Stimulated activated CD4-positive, alpha-beta T cell treated with anti-CD3 and anti-CD28 coated beads, TNF-alpha, amount 100 ng/mL, for 1 hour (primary cell): Measurements from ENCODE around the gene TNFAIP8L3.

Source experiments
- DNase-seq, 3 donors: peaks; one replicate each; pipeline ENCODE4 v3.0.0-alpha.2; 2020; ENCODE audit warnings: low read depth in 3 of 3, low spot score in 1 of 3

Gene TNFAIP8L3

DNA sequence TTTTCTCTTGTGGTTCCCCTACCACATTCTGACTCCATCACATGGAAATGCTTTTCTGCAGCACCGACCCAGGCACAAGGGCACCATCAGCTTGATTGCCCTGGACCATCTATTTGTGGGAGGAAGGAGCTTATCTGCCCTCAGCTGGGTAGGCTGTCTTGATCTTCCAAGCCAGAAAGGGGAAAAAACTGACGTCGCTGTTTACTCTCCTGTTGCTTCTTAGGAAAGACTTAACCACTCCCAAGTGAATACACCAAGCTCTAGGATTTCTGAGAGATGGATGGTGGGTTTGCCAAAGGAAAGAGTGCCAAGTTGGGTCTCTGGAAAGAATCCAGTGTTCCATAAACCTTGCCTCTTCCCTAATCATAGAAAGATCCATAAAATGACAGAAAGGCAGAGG lies 4.0 kb downstream of the TNFAIP8L3 start:
- DNase-seq: no peak

DNA sequence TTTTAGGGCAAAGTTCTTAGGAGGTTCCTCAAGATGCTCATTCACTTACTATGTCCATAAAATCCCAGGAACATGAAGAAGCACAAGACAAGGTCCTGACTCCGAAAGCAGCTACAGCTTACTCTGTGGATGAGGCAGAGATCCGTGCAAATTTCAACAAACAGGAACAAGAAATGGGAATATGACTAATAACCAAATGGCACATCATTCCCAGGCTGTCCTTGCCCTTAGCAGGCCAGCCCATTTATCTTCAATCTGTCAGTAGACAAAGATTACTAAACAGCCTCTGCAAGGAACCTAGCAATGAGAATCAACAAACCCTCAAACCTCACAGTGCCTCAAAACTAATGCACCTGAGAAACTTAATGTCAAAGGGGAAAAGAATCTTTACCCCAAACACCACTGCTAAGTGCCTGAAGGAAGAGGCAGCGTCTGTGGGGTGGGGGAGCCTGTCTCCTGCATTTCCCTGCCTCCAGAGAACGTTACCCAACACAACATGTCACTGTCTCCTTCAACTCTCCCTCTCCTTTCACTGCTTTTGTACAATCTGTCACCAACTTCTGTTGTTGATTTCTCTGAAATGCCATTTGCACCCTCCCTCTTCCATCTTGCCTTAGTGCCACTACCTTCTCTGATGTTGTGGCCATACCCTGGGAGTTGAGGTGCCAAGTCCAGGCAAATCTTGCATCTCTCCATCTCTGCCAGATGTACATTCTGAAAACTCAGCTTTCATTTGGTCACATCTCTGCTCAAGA lies 4.8 kb downstream of the TNFAIP8L3 start:
- DNase-seq: no peak

DNA sequence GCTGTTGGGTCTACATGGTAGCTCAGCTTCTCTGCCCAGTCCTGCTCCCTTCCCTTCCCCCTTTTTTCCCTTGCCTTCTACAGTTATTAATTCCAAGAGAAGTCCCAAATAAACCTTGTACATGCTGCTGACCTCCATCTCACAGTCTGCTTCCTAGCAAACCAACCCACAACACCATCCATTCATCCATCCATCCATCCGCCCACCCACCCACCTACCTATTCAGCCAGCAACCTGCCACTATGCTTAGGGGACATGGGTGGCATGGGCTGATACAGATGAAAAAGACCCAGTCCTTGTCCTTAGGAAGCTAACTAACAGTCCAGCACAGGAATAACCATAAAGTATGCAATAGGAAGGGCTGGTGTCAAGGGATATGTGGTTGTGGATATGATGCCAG lies 5.7 kb downstream of the TNFAIP8L3 start:
- DNase-seq: no peak

DNA sequence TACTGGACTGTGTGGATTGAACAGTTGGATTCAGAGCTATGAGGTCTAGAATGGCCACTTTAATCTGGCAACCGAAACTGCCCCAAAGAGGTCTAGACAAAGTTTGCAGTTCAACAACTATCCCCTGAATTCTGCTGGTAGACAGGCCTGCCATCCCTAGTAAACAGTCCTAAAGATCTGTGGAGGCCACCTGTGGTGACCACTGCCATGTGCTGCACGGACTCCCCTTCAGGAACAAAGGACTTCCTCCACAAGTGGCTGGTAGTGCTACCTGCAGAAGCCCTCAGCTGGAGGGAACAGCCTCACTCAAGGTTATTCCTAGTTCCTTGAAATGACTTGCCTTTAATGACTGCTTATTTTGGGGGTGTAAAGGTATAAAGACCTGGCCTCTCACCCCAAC lies 6.1 kb downstream of the TNFAIP8L3 start:
- DNase-seq: no peak

DNA sequence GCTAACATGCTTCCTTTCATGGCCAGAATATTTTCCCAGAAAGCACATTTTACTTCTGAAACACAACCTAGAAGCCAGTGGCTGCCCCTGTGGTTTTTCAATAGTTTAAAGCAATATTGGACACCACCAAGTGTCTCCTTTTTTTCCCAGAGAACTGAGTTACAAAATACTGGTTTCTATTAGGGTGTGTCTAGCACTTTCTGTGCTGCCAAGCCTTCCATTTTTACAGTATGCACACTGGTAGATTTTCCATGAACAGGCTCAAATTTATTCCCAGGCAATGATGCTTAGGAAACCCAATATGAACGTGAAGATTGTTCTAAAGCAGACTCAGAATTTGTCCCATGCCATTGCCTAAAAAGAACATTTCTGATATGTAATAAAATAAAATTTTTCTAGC lies 7.2 kb downstream of the TNFAIP8L3 start:
- no peak for DNase-seq

DNA sequence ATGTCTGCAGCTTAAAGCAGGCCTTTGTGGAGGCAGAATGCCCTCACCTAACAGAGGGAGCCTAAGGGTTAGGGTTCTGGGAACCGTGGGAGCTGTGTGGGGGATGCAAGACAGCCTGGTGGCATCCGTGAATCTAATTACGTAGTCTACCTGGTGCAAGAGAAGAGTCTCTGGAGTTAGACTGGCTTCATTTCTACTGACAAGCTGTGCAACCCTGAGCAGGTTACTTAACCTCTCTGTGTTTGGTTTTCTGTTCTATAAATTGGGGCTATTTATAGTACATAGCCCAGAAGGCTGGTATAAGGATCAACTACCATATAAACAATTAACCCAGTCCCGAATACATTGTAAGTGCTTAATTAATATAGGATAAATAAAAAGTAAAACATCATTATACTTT lies 8.3 kb downstream of the TNFAIP8L3 start:
- no peak for DNase-seq

DNA sequence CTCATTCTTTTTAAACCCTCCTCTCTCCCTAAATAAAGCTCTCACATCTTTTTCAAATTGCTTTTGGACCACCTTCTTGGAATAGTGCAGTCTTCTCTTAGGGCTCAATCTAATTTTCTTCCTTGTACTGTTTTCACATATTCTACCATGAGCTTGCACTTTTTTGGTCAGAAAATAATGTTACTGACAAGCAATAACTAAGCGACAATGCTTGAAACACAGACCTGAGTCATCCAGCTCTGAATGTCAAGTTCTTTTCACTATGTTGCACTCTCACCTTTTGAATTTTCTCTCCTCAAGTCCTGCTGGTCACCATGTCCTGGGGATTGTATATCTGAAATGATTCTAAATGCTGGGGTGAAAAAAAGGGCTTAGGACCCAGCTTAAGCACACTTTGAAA lies 8.9 kb downstream of the TNFAIP8L3 start:
- no peak for DNase-seq

DNA sequence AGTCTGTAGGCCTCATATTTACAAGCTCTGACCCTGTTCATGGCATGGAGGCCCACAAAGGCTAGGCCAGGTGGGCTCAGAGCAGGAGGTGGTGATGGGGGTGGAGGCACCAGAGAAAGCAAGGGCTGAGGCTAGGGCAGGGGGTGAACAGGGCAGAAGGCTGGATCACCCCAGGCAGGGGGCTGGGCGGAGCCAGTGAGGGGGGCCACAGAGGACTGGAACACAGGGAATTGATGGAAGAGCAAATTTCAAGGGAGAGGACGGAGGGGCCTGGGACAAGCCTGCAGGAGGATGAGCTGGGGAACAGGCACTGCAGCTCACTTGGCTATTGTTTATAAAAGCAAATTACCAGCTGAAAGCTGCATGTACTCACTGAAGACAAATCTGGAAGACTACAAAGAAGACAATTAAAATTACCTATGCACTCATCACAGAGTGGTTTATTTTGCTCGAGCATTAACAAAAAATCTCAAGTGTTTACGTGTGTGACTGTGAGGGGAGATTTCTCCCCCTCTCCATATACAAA lies 11.0 kb downstream of the TNFAIP8L3 start:
- no peak for DNase-seq

DNA sequence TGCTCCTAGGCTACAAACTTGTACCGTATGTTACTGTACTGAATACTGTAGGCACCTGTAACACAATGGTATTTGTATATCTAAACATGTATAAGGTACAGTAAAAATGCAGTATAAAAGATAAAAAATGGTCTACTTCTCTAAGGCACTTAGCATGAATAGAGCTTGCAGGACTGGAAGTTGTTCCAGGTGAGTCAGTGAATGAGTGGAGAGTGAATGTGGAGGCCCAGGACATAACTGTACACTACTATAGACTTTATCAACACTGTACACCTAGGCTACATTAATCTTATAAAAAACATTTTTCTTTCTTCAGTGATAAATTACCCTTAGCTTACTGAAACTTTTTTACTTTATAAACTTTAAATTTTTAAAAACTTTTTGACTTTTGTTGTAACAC lies 12.5 kb downstream of the TNFAIP8L3 start:
- DNase-seq: no peak

DNA sequence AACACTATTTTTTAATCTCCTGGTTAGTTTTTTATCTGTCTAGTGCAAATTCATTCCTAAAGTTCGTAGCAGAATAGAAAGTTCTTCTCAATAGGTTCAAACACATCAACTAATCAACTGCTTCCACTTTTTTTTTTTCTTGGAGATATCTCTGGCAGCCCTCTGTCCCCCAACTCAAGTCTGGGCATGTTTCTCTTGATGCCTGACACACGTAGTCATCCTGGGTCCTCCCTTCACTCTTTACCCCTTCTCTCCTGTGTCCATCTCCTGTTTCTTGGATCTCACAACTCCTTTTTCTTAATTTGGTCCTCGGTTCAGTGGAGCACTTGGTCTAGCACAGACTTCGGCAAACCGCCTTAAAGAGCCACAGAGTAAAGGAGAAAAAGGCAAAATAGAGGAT lies 14.4 kb downstream of the TNFAIP8L3 start:
- no peak for DNase-seq

DNA sequence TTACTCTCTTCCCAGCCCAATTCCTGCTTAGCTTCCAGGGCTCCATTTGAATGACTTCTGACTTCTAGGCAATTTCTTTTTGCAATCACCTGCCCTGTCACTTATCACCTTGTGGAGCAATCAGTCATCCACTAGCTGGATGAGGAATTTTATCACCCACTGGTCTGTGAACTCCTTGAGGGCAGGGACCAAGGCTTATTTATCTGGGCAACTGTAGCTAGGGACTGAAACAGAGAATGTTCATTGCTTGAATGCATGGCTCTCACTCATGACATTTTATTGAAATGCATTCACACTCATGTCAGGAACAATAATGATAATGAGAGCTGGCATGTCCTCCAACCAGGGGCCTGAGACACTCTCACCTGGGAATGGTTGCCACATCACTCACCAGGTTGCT lies 15.5 kb downstream of the TNFAIP8L3 start:
- no peak for DNase-seq

DNA sequence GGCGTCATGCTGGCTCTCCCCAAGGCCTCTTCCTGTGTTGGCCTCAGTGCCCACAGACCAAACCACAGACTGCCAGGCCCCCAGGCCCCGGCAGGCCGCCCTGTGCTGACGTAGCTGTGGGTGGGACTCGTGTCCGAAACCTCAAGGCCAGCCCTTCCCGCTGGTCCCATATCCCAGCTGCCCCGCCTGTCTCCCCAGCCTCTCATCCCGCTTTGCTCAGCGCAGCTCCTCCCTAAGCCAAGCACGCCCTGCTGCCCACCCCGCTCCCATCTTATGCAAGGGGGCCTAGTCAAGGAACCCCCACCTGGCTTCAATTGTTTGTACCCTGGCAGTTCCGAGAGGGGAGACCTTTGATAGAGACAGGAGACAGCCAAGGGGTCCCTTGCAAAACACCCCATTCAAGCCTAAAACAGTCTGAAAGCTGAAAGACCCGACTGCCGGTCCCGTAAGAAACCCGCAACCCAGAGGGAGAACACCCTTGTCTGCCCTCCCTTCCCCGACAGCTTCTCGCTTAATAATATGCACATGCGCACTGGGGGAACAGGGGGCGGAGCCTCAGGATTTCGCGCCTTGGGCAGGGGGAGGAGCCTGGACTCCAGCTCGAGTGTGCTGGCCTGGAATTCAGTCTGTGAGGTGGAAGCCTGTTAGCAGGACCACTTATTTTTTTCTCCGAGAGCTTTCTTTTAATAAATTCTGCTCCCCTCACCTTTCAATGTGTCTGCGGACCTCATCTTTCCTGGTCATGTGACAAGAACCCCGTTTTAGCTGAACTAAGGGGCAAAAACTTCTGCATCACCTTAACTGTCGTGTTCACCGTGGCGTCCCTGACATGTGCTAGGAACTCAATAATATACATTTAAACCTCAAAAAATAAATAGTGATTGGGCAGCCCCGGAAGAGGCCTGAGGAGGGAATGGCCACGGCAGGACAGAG lies 17.2 kb downstream of the TNFAIP8L3 start:
- peak in 1 of 3 donors; percentile 29 for DNase-seq

DNA sequence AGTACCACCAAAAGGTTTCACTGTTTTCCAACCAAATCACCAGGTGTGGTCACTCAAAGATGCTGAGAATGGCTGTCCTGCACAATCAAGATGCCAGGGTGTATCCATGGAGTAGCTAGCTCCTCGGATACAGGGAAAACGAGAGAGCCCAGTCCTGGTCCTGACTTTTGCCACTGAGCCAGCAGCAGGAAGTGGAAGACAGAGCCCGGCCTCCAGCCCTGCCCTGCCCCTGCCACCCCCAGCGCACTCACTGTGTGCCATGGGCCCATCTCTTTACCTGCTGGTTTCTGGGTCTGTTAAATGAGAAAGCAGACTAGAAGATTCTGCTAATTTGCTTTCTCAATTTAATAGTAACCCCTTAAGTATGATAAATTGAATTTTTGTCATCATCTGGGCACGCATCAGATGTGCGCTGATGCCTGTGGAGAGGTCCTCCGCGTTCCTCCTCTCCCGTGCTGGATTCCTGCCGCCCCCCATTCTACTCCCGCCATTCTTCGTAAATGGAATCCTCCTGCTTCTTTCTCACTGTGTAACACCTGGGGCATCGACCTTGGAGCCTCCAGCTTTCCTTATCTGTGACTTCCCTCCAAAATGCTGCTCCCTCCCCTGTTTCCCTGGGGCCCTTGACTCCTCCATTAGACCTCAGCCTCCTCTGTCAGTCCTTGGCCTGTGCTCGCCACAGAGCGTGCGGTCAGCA lies 18.0 kb downstream of the TNFAIP8L3 start:
- no peak for DNase-seq

DNA sequence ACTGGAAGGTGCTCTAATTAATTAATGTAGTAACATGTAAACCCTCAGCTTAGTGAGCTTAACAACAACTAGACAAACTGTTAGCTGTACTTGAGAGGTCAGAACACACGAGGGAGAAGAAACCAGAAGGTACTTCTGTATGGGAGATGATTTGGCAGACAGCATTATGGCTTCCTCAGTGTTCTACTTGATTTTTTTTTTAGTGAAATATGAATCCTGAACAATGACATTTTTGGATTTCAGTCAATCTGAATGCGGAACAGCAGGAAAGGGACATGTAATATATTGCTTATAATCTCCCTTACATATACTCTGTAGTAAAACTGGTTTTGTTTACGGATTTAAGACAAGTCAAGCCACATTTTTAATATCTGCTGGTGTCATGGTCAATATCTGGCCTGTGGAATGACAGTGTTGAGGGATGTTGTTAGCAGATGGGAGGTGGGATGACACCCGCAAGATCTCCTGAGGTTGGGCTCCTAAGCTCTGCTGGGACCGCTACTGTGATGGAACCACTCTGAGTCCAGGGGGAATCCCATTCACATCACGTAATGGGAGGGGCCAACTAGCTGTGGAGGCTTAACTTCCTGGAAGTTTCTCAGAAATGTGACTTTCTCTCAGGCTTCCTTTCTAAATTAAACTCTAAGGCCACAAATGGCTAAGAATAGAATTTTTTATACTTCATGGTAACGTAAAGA lies 18.7 kb downstream of the TNFAIP8L3 start:
- no peak for DNase-seq

DNA sequence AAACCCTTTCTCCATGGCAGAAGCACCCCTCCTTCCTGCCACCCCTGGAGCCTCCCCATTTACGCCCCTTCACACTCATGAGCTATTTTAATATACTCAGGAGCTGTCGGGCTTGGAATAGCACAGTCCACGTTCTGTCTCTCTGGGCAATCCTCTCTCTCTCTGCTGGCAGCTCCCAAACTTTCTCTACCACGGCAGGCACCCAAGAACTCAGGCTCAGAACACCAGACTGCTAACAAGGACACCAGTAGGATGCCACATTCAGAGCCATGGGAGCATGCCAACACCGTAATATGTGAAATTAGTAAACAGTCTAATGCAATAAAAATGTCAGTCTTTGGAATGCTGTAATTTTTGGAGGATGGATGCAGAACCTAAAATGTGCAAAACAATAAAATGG lies 19.3 kb downstream of the TNFAIP8L3 start:
- DNase-seq: no peak

DNA sequence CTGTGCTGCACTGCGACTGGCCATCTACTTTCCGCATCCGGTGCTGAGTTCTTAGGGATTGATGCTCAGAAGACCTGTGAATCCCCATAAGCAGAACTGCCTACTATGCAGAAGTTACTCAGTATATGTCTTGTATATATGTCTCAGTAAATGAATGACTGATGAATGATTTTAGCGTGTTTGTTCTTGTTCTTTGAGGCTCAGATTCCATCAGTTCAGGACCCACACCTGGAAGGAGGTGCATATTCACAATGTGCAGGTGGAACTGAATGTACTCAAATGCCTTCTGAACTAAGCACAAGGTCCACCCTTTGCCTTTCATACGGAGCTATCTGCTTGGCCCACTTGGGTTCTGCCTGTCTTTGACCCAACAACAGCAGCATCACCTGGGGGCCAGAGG lies 19.8 kb downstream of the TNFAIP8L3 start:
- no peak for DNase-seq

DNA sequence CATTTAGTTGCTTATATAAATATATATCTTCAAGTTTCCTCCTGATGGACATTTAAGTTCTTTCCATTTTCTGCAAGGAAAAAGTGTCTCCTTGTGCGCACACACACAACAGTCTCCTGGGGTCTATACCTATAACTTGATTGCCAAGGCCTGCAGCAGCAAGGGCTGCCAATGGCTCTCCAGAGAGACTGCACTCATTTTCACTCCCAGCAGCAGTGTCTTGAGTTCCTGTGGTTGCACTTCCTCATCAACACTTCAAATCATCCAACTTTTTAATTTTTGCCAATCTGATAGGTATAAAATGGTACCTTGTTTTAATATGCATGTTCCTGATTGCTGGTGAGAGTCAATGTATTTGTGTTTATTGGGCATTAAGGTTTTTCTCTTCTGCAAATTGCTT lies 23.1 kb downstream of the TNFAIP8L3 start:
- DNase-seq: no peak

DNA sequence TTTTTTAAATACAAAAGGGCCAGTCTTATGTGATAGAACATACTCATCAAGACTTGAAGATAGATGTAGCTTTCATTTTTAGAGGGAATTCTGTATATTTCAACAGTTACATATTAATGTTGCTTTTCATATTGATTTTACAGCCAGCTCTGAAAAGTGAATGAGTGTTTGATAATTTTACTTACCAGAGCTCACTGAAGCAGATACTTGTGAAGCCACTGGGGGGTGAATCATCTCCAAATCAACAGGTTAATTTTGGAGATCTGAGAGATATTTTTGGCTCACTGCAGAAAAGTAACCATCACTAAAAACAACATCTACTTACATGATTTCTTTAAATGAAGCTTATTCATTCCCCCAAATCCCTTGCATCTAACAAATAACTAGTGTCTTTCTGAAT lies 24.7 kb downstream of the TNFAIP8L3 start:
- DNase-seq: no peak

DNA sequence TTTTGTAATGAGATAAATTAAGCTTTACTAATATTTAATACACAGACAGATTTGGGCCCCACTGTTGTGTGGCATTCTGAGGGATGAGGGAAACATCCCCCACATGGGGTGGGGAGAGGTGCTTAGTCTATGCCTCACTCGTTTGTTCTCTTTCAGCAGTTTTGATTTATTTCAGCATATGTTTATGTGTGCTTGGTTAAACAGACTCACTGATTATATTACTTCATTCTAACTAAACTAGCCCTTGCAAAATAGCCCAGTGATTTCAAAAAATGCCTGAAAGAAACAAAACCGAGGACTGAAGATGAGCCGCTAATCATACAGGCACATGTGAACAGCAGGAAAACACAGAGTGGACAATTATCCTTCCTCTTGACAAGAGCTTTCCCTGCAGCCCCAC lies 27.2 kb downstream of the TNFAIP8L3 start:
- DNase-seq: no peak

DNA sequence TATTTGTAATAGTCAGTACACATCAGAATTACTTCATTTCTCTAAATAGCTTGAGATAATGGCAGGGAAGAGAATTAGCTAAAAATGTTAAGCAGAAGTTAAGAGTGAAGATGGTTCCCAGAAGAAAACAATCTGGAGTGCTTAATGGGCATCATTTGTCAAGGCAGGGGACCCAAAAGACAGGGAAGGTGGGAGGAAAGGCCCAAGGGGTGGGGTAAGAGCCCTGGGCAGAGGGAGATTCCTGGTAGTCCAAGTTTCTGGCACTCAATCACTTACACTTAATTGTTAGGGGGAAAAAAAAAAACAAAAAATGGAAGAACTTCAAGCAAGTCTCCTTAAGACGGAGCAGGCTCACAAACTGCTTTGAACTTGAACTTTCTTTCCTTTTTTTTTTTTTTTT lies 28.9 kb downstream of the TNFAIP8L3 start:
- no peak for DNase-seq

DNA sequence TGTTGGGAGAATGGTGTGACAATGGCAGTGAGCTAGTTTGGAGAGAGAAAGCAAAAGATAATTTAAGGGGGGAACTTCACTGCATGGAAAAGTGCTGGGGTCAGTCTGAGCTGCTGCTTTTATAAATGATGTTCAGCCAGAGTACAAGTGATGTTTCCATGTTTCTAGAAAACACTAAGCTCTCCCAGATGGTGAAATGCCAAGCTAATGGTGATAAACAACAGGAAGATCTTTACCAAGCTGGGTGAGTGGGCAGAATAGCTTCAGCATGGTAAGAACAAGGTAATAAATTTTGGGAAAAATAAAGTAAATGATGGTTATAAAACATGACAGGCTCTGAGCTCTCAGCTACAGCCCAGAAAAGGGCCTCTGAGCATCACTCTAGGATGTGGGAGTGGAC lies 29.4 kb downstream of the TNFAIP8L3 start:
- DNase-seq: no peak
